ENCODE results near the gene CMKLR1.

Gene CMKLR1

DNA sequence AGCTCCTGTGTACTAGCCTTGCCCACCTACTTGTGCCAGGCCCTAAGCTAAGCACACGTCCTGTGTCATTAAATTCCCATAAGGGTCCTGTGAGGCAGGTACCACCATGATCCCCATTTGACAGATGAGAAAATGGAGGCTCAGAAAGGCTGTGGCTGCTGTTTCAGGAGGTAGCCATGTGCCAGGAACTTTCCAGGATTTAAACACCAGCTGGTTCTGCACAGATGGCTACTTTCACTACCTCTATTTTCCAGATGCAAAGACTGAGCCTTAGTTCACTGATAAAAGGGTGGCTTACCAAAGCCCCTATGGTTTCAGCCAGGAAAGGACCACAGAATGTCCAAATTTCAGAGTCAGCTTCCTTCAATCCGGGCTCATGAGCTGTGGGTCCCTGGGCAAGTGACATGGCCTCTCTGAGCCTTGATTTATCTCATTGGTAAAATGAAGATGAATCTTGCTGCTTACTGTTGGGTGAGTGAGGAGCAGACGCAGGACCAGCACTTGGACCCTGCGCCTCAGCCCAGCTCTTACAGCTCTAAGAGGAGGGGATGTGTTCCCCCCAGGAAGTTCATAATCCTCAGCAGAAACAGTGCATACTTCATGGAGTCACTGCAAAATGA lies 23.5 kb downstream of the CMKLR1 start:
- no peak for DNase-seq (ENCODE audit: low read depth)

DNA sequence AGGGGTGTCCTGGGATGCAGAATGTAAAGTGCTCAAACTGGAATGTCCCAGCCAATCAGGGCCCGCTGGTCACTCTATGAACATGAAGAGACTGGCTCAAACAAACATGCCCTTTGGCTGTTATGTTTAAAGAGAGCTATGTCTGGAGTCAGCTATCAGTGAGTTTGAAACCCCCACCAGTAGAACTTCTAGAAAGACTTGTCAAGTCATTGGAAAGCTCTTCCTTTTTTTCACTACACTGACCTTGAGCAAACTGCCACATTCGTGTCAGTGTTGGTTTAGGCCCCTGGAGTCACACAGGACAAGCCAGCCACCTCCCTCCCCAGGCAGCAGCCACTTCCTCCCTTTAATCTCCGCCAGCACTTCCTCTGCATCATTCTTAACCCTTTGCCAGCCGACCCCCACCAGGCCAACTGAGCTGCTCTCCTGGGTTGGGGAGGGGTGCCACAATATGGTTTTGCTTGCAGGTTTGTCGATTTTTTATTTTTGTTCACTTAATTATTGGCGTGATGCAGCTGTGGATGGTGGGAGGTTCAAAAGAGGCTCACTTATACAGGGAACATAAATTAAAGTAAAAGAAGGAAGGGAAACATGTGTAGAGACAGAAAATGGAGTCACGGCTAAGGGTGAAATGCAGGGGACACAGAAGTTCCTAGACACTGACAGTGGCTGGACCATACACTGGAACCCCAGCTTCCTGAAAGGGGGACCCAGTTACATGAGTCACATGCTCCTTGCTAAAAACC lies 25.3 kb downstream of the CMKLR1 start:
- DNase-seq (ENCODE audit: low read depth): no peak

DNA sequence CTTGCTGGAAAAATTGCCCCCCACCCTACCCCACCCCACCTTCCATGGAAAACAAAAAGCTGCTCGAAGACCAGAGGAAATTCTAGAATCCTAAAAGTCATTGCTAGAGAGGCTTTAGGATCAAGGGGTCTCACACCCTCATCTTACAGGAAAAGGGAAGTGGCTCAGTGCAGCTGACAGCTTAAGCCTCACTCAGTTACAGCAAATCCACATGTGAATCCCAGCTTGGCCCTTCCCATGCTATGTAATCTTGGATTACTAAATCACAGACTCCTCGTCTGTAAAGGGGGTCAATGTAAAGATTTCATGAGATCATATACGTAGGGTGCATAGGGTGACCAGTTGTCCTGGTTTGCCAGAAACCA lies 25.9 kb downstream of the CMKLR1 start:
- no peak for DNase-seq (ENCODE audit: low read depth)

DNA sequence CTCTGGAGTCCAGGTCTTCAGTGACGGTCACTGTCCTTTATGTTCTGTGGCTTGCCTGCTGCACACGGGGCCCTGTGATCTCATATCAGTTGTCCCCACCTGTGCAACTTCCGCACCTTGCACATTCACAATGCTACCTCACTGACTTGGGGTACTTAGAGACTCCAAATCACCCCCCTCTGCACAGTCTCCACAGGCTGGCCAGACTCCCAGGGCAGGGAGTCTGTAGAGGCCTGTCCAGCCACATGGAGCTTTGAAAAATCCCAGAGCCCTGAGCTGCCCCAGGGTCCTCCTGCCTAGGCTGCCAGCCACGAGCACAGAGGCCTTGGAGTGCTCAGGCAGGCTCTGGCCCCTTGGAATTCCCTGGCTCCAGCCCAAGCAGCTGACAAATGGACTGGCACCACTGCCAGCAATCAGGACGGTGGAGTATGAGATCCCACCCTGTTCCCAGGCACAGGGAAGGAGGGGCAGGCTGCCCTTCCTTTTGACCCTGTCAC lies 26.4 kb downstream of the CMKLR1 start:
- DNase-seq (ENCODE audit: low read depth): no peak

DNA sequence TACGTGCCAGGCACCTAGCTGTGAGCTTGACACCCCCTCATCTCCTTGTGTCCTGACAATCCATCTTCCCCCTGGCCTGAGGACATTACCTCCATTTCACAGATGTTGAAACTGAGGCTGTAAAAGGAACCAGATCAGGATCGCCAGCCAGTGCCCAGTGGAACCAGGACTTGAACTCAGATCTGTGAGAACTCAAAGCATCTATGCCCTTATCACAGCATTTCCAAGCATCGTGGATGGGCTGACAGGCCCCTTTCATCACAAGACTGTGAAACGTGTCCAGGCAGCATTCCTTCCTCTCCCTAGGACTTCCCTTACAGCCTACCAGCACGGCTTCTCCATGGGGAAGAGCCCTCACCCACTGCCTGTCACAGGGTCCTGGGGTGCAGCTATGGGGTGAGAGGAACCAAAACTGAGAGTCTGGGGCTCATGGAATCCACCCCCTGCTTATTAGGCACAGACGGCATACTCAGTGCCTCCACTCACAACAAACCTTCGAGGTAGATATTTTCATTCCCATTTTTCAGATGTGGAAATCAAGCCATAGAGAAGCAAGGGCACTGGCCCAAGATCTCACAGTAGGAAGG lies 26.9 kb downstream of the CMKLR1 start:
- DNase-seq (ENCODE audit: low read depth): no peak

DNA sequence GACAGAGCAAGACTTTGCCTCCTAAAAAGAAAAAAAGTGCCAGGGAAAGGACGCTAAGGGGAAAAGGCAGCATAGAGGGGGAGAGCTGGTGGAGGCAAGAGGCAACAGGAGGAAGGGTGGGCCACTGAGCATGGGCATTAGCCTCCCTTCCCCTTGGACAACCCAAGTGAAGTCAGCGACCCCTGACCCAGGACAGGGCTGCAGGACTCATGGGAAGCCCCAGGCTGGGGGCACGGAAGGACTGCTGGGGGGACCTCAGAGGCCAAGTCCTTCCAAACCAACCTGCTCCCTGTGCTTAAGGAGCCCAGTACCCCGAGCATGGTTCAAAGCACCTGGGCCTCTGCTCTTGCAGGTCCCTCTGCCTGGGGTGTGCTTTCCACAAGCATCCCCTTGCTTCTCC lies 27.5 kb downstream of the CMKLR1 start:
- no peak for DNase-seq (ENCODE audit: low read depth)

DNA sequence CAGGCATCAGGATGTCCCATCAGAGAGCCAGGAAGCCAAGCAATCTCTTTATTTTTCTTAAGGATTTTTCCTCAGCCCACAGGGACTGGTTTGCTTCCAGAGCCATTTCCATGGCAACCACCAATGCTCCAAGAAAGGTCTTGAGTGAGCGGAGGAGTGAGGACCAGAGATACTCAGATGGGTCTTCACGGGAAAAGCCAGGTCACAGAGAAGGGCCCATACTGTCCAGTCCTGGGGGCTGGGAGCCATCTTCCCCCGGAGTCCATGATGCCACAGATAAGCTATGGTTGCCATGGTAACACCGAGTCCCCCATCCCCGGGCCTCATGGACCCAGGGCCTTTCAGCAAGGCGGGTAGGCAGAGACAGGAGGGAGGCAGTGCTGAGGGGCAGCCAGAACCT lies 28.6 kb downstream of the CMKLR1 start:
- DNase-seq (ENCODE audit: low read depth): no peak

DNA sequence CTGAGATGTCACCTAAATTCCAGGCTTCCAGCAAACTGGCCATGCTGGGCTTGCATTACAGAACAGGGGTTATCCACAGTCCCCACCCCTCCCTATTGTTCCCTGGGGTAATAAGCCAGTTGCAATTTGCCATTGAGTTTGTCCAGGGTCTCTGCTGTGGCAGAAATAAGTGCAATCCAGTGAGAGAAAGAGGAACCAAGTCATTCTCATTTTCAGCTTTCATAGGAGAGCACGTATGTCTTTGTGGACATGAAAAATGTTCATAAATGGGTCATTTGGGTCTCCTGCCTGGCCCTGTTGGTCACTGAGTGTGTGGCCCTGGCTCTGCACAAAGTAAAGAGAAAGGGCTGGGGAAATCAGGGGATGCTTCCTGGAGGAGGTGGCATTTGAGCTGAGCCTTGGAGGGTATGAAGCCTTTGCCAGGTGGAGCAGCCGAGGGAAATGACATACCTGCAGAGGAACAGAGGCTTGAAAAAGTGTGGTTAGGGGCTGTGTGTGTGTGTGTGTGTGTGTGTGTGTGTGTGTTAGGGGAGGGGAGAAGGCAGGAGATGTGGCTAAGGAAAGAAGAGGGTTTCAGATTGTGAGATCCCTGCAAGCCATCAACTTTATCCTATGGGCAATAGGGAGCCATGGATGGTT lies 29.3 kb downstream of the CMKLR1 start:
- no peak for DNase-seq (ENCODE audit: low read depth)

DNA sequence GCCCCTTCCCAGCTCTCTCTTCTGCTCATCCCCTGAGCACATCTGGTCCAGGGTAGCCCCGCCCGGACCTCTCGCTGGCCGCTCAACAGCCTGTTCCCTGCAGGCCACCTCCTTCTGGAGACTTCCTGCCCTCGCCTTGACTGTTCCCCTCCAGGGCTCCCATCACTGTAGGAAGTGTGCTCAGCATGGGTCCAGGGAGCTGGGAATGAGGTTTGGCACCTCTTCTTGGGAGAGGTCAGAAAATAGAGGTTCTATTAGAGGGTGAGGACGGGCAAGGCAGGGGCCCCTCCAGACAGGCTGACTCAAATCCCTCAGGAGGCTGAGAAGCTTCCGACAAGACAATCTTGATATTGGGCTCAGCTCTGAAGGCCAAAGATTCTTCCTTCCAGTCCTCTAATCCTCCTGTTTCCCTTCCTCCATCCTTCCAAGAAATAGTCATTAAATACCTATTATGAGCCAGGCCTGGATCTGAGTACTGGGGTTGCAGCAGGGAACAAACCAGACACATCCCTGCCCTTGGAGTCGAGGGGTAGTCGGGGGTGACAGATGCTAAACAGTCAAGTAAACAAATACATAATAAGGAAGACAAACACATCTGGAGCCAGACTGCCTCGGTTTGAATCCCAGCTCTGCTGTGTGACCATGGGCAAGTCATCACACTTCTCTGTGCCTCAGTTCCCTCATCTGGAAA lies 30.6 kb downstream of the CMKLR1 start:
- no peak for DNase-seq (ENCODE audit: low read depth)

DNA sequence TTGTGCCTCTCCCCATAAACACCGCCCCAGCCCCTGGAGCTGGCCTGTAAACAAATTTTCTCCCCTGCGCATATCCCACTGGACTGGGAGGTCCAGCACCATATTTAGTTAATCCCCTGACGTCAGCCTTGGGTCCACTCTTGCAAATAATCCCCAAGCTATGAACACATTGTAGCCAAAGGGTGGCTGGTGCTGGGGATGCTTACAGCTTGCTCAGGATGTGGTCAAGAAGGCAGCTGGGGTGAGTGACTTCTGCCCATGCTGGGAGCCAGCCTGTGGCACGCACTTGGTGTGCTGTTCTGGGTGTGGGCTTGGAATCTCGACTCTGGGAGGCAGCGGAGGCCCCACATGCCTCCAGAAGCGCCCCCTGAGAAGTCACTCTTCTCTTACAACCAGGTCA lies 32.1 kb downstream of the CMKLR1 start:
- DNase-seq (ENCODE audit: low read depth): no peak

DNA sequence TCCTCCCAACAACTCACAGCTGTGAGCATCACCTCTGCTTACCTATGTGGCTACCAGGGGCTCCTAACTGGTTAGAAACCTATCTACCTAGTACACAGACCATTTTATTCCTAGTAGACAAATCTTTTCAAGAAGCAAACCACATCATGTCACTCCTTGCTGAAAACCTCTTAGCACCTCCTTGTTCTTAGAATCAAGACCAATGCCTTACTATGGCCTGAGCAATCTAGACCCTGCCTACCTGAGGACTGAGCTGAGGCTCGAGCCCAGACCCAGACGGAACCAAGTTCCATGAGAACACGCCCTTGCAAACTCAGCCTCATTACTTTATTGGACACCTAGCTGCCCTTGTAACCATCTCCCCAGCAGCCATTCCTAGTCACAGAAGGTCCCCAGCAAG lies 32.6 kb downstream of the CMKLR1 start:
- no peak for DNase-seq (ENCODE audit: low read depth)

DNA sequence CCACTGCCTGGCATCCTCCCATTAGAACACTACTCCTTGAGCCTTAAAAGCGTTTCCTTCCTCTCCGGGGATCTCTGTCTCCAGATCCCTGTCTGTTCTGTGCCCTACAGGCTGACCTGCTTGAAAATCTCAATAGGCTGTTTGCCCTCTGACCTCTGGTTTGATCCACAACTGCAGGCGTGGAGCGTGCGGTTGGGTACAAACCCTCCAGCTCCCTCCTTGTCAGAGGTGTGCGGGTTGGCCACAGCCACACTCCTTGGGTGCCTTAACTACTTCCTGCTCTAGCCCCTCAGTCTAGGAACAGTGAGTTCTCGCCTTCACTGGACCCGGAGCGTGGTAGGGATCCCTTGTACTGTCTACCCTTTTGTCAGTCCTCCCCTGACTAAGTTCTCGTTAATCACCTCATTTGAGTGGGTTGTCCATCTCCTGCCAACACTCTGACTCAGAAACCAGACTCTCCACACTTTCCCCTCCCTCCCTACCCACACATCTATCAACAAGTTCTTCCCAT lies 33.1 kb downstream of the CMKLR1 start:
- no peak for DNase-seq (ENCODE audit: low read depth)

DNA sequence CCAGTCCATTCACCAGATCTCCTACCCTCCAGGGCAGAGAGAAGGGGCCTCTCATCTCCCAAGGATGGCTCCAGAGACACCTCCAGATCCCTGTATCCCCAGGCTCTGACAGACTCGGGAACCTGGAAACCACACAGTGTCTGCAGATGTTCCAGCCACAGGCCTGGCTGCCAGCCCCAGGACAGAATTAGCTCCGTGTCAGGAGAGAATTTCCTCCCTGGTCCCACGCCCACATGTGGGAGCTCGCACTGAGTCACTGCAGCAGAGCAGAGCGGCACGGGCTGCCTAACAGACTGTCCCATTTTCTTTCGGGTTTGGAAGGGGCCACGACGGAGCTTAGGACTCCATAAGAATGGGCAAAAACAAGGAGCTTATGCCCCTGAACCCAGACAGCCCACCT lies 33.6 kb downstream of the CMKLR1 start:
- no peak for DNase-seq (ENCODE audit: low read depth)

DNA sequence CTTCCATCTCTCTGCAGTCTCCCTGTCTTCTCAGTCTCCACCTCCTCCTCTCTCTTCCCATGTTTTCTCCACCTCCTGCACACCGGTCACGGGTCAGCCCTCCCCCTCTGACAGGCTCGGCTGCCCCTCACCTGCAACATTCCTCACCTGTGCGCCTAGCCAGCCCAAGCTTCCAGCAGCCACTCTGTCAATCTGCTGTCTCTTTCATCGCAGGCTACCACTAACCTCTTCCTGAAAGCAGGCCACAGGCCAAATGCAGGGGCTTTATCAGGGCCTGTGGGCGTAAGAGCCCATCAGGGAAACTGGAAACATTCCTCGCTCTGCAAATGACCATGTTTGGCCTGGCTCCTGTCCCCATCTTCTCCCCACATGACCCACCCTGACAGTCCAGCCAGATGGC lies 34.5 kb downstream of the CMKLR1 start:
- DNase-seq (ENCODE audit: low read depth): no peak

DNA sequence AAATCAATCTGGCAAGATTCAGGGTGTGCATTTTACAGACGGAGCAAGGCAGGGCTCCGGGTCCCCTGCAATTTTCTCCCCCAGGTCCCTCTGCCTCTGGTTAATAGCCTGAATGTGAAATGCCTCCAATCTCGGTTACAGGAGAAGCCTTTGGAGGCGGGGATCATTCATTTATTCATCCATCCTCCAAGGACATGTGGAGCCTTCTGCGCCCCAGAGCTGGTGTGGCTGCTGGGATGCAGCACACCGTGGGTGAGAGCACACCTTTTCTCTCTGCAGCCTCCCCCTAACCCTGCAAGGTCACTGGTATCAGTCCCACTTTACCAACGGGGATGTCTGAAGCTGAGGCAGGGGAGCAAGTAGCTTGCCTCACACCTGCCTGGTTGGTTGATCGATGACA lies 35.4 kb downstream of the CMKLR1 start:
- DNase-seq (ENCODE audit: low read depth): no peak

DNA sequence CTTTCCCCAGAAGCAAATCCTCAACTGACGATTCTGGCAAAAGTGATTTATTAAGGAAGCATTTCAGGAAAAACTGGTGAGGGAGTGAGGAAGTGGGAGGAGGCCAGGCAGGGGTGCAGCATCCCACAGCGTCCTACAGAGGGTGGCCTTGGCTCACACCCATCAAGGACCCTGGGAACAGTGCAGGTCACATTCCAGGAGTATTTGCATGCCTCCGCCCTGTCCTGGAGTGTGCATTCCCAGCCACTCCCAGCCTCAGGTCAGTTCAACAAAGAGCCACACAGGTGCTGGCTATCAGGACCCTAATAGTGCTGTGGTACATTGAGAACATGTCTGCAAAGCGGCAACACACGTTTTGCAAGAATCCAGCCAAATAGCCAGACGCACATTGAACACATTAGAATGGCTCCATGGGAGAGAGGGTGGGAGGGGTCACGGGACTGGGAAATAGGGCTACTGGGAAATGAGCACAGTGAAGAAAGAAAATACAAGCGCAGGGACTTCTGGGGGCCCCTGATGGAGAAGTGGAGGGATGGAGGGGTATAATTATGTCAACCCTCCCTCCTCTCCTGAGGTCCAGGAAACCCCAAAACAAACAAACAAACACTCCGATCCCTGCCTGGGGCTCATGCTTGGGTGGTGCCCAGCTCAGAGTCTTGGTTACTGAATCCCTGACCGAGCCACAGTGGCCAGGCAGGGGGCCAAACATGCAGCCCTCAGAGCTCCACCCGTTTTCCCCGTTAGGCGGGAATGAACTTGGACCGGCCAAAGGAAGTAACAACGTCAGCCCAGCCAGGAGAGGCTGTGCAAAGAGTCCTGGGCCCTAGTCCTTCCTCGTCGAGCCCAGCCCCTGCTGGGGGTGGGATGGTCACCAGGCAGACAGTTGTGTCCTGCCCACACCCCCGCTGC lies 36.5 kb downstream of the CMKLR1 start:
- no peak for DNase-seq (ENCODE audit: low read depth)

DNA sequence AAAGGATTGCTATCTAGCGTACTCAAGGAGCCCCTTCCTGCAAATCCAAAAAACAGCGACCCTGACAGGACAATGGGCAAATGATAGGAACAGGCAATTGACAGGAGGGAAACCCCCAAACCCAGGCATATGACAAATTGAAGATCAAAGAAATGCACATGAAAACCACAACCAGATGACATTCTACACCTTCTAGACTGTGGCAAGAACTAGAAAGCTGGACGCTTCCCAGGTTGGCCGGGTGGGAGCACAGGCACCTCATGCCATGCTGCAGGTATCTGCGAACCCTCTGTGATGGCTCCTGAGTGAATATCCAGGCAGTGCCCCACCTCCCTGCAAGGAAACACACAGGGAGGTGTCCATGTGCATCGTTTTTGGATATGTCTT lies 37.1 kb downstream of the CMKLR1 start:
- no peak for DNase-seq (ENCODE audit: low read depth)

DNA sequence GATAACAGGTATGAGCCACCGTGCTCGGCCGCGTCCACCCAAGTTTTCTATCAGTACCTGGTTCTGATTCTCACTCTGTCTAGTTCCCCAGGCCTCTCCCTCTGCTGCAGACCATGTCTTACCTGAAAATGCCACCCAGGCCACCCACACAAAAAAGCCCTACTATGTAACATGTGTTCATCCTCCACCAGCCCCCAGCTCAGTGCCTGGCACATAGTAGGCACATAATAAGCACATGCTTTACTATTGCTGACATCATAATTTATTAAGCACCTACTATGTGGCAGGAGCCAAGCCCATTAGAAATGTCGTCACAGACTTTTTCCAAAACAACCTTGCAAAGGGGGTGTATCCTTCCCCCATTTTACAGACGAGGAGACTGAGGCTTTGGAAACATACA lies 37.8 kb downstream of the CMKLR1 start:
- DNase-seq (ENCODE audit: low read depth): no peak

DNA sequence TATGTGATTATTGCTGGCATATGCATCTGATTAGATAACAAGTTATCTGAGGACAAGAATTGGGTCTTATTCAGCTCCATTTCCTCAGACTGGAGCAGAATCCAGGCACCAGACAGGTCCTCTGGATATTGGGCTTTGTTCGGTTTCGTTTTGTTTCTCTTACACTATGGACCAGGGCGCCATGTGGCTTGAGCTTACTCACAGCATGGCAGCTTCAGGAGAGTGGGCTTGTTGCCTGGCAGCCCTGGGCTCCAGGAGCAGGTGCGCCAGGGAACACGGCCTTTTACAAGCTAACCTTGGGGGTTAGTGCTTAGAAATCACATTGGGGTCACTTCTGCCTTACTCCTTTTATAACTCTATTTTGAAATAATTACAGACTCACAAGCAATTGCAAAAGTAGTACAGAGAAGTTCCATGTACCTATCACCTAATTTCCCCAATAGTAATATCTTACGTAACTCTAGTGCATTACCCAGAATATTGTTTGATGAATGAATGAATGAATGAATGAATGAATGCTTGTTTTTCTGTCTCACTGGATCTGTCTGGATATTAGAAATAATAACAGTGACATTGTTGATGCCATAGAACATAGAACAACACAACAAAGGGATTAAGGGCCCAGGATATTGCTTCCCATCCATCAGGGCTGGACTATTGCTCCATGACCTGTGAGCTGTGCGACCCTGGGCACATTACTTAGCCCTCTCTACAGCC lies 39.0 kb downstream of the CMKLR1 start:
- DNase-seq (ENCODE audit: low read depth): no peak

DNA sequence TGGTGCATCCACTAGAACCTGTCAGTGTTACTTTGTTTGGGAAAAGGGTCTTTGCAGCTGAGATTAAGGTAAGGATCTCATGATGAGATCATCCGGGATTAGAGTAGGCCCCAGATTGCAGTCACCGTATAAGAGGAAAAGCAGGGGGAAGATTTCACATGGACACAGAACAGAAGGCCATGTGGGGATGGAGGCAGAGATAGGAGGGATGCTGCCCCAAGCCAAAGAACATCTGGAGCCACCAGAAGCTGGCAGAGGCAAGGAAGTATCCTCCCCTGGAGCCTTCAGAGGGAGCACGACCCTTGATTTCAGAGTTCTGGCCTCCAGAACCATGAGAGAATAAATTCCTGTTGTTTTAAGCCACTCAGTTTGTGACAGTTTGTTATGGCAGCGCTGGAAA lies 39.6 kb downstream of the CMKLR1 start:
- DNase-seq (ENCODE audit: low read depth): no peak
